ENCODE measurements around the gene SMIM35. TPM values are rescaled to one million over a fixed set of nuclear protein-coding genes. Genes with fewer than 3 reads are reported as not detected.

Gene SMIM35
- total RNA-seq, 1 experiment from 2014 or later = not detected

- Histone ChIP-seq H2BK5ac (ENCODE audit: insufficient read length, low read length) (no peak overlapping the region), H3K9ac (ENCODE audit: extremely low read depth, insufficient read length, low read length) (no peak overlapping the region), H3K4me1 (ENCODE audit: insufficient read depth, low read length) (no peaks in the 10 kb centered on the region), H3K56ac (ENCODE audit: insufficient read length, low read depth, low read length) (no peak overlapping the region), H3K18ac (ENCODE audit: insufficient read length, low read depth, low read length) (no peak overlapping the region), H2BK120ac (ENCODE audit: low read depth, low read length, poor library complexity, severe bottlenecking) (no peak overlapping the region), H2AK5ac (ENCODE audit: insufficient read length, low read length) (no peak overlapping the region), H3K79me1 (ENCODE audit: insufficient read depth, low read depth, low read length, poor library complexity, severe bottlenecking) (no peaks in the 10 kb centered on the region), H3K9me3 (ENCODE audit: control insufficient read depth, low read depth, low read length) (no peaks in the 10 kb centered on the region), H3K79me2 (ENCODE audit: insufficient read depth, low read length) (no peaks in the 10 kb centered on the region), H3K27me3 (ENCODE audit: insufficient read depth, low read length) (no peaks in the 10 kb centered on the region), H3K27ac (ENCODE audit: insufficient read length, low read depth, low read length) (no peak overlapping the region), H2BK15ac (ENCODE audit: low read depth, low read length) (peak overlapping the region; percentile 13; the same call in 1 of the 2 replicates), H2BK12ac (ENCODE audit: insufficient read length, low read depth, low read length) (no peak overlapping the region), H4K8ac (replicated peaks; ENCODE audit: insufficient read length, low read depth, low read length) (no peak overlapping the region), H3T11ph (ENCODE audit: low read length) (no peak overlapping the region), H3K14ac (ENCODE audit: insufficient read depth, low read length) (no peak overlapping the region), H4K5ac (ENCODE audit: insufficient read length, low read depth, low read length) (no peak overlapping the region), H4K91ac (ENCODE audit: insufficient read length, low read depth, low read length) (no peak overlapping the region), H3K23me2 (ENCODE audit: insufficient read length, low read depth, low read length, poor library complexity, severe bottlenecking) (no peaks in the 10 kb centered on the region), H3K23ac (ENCODE audit: insufficient read length, low read depth, low read length) (no peak overlapping the region), H4K20me1 (ENCODE audit: control insufficient read depth, insufficient read depth, insufficient read length) (no peaks in the 10 kb centered on the region), H2AFZ (ENCODE audit: low read length) (no peak overlapping the region), H2BK20ac (ENCODE audit: low read depth, low read length, poor library complexity, severe bottlenecking) (no peak overlapping the region), H3K4ac (ENCODE audit: low read depth, low read length) (no peak overlapping the region), H3K4me2 (ENCODE audit: insufficient read depth, insufficient read length, low read length) (no peak overlapping the region)
- peaks cover 5% of the 10 kb centered on the region for H3K27me3 Mint-ChIP-seq (ENCODE audit: low read depth)
- H3K9me3 Mint-ChIP-seq = no peaks in the 10 kb centered on the region
- no peak for TF ChIP-seq CTCF (conservative IDR thresholded peaks at IDR 0.05)
- no peaks in the 10 kb centered on the region for H3K36me3 Mint-ChIP-seq (ENCODE audit: insufficient read depth in 1 of 3, low read depth in 3 of 3)
- no peak overlapping the region; a peak in 1 of 7 replicates for H3K27ac Mint-ChIP-seq
- no peak for DNase-seq
- H3K4me1 Mint-ChIP-seq = peaks cover 2% of the 10 kb centered on the region in 2 experiments; a peak in 1 of 4 replicates
- WGBS (ENCODE audit: extremely low coverage, insufficient read length, low lambda C conversion rate) = no CpG with 5 or more reads among the region's 7 CpGs
- no peak overlapping the region for H3K4me3 Mint-ChIP-seq
Measured at GRCh38 chr11:118051136-118051610, 35.6 kb downstream of the SMIM35 start.

Measured in H9 (cell line).